ENCODE data around the gene PHLDA1. TPM values are rescaled to one million over a fixed set of nuclear protein-coding genes. Genes with fewer than 3 reads are reported as not detected.

Gene PHLDA1
- polyA plus RNA-seq, 1 of the 3 experiments (the other 2 are of a cell fraction) = 26.2 TPM

- H2AFZ ChIP-seq (ENCODE audit: low read depth) = peak overlapping the region; percentile 75; the same call in 1 of the 2 replicates
- H3F3A ChIP-seq (replicated peaks; ENCODE audit: insufficient read depth) = peaks cover 3% of the 10 kb centered on the region
- peak overlapping the region; percentile 12; the same call in 1 of the 2 replicates for H3K4me2 ChIP-seq
- no peaks in the 10 kb centered on the region for H3K9me3 ChIP-seq
- TF ChIP-seq TCF12 (IDR thresholded peaks at IDR 0.05) = peak; percentile 30
- TF ChIP-seq, protein P1, sequence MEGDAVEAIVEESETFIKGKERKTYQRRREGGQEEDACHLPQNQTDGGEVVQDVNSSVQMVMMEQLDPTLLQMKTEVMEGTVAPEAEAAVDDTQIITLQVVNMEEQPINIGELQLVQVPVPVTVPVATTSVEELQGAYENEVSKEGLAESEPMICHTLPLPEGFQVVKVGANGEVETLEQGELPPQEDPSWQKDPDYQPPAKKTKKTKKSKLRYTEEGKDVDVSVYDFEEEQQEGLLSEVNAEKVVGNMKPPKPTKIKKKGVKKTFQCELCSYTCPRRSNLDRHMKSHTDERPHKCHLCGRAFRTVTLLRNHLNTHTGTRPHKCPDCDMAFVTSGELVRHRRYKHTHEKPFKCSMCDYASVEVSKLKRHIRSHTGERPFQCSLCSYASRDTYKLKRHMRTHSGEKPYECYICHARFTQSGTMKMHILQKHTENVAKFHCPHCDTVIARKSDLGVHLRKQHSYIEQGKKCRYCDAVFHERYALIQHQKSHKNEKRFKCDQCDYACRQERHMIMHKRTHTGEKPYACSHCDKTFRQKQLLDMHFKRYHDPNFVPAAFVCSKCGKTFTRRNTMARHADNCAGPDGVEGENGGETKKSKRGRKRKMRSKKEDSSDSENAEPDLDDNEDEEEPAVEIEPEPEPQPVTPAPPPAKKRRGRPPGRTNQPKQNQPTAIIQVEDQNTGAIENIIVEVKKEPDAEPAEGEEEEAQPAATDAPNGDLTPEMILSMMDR (IDR thresholded peaks at IDR 0.05) = no peak
- H3K9ac ChIP-seq = peak overlapping the region; percentile 8; the same call in 1 of the 2 replicates
- no peaks in the 10 kb centered on the region for H3K36me3 ChIP-seq (replicated peaks in 1 of 2; ENCODE audit: control insufficient read depth in 1 of 2, insufficient read depth in 2 of 2, low read length in 1 of 2)
- H3K9me2 ChIP-seq = no peaks in the 10 kb centered on the region
- peak overlapping the region in 1 of 2 experiments; percentile 85; a peak in 2 of 4 replicates for H3K27ac ChIP-seq (ENCODE audit: low read depth in 2 of 2, low read length in 1 of 2)
- no peak for DNase-seq
- peaks cover 6 to 18% of the 10 kb centered on the region in 2 experiments; a peak in 2 of 4 replicates for H3K4me1 ChIP-seq (ENCODE audit: control insufficient read depth in 1 of 2, insufficient read depth in 2 of 2, low read depth in 1 of 2, low read length in 1 of 2)
- 65% methylated on average over 6 of the region's 6 CpGs for WGBS (ENCODE audit: low lambda C conversion rate)
- H3K79me2 ChIP-seq (ENCODE audit: insufficient read depth) = no peaks in the 10 kb centered on the region
- H4K20me1 ChIP-seq (ENCODE audit: insufficient read depth) = no peaks in the 10 kb centered on the region
- no peak overlapping the region for H3K4me3 ChIP-seq (ENCODE audit: low read depth in 2 of 2, low read length in 1 of 2)
- ChIA-PET POLR2A (no interaction called here), CTCF (interaction anchor here (1.2 to 1.9 kb wide), 2 partner anchors 26 to 451 kb away, joined by 3 to 5 read pairs; no protein-coding TSS in a partner anchor)
- no peaks in the 10 kb centered on the region for H3K27me3 ChIP-seq (ENCODE audit: insufficient read depth)
These were observed 20.7 kb downstream of the PHLDA1 start for GRCh38 chr12:76010732-76011458.

- Histone ChIP-seq H3K27ac (ENCODE audit: low read depth in 2 of 2, low read length in 1 of 2) (no peak overlapping the region), H3K36me3 (replicated peaks in 1 of 2; ENCODE audit: control insufficient read depth in 1 of 2, insufficient read depth in 2 of 2, low read length in 1 of 2) (no peaks in the 10 kb centered on the region), H3K79me2 (ENCODE audit: insufficient read depth) (no peaks in the 10 kb centered on the region), H2AFZ (ENCODE audit: low read depth) (no peak overlapping the region), H4K20me1 (ENCODE audit: insufficient read depth) (no peaks in the 10 kb centered on the region), H3K9me3 (no peaks in the 10 kb centered on the region), H3K4me1 (ENCODE audit: control insufficient read depth in 1 of 2, insufficient read depth in 2 of 2, low read depth in 1 of 2, low read length in 1 of 2) (peaks cover 6 to 13% of the 10 kb centered on the region in 2 experiments; a peak in 3 of 4 replicates), H3K4me2 (no peak overlapping the region), H3K4me3 (ENCODE audit: low read depth in 2 of 2, low read length in 1 of 2) (no peak overlapping the region), H3K27me3 (ENCODE audit: insufficient read depth) (no peaks in the 10 kb centered on the region), H3K9me2 (no peaks in the 10 kb centered on the region), H3F3A (replicated peaks; ENCODE audit: insufficient read depth) (peaks cover 3% of the 10 kb centered on the region), H3K9ac (no peak overlapping the region)
- ChIA-PET CTCF (no interaction called here), POLR2A (no interaction called here)
- WGBS (ENCODE audit: low lambda C conversion rate) = 99% methylated on average over 3 of the region's 3 CpGs
- DNase-seq = no peak
- TF ChIP-seq RXRA (IDR thresholded peaks at IDR 0.05; ENCODE audit: borderline replicate concordance, low read depth) = no peak
- TF ChIP-seq USF1 (IDR thresholded peaks at IDR 0.05; ENCODE audit: borderline replicate concordance, low read depth) = no peak
These were observed 23.1 kb downstream of the PHLDA1 start for GRCh38 chr12:76008428-76008827.

DNA sequence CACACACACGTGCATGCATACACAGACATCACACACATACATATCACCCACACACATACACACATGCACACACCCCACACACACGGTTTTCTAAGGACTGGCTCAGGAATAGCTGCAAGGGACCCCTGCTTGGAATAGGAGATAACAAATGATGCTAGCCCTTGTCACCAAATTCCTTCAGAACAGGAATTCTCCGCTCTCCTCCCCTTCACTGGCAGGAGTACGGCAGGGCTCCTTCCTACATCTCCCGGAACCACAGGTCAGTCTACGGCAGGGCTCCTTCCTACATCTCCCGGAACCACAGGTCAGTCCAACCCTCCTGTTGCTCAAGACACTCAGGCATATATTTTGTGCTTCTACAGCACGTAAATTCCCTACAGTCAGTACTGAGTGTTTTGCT lies 23.9 kb downstream of the PHLDA1 start:
- TF ChIP-seq RAD21 (IDR thresholded peaks at IDR 0.05; ENCODE audit: low read length) (no peak), RFX5 (IDR thresholded peaks at IDR 0.05; ENCODE audit: low read length) (no peak), EZH2phosphoT487 (IDR thresholded peaks at IDR 0.05; ENCODE audit: borderline replicate concordance, low read depth) (no peak), TAF1 (IDR thresholded peaks at IDR 0.05; ENCODE audit: borderline replicate concordance, low read depth, low read length) (no peak), SIN3A (IDR thresholded peaks at IDR 0.05; ENCODE audit: borderline replicate concordance, low read depth, low read length) (no peak), MAX (IDR thresholded peaks at IDR 0.05; ENCODE audit: low read depth) (no peak), TEAD4 (IDR thresholded peaks at IDR 0.05; ENCODE audit: borderline replicate concordance, insufficient read depth) (no peak)
- H3K27ac ChIP-seq (ENCODE audit: low read depth in 2 of 2, low read length in 1 of 2) = no peak overlapping the region
- H3K36me3 ChIP-seq (replicated peaks in 1 of 2; ENCODE audit: control insufficient read depth in 1 of 2, insufficient read depth in 2 of 2, low read length in 1 of 2) = no peaks in the 10 kb centered on the region
- no peaks in the 10 kb centered on the region for H3K27me3 ChIP-seq (ENCODE audit: insufficient read depth)
- H3K79me2 ChIP-seq (ENCODE audit: insufficient read depth) = no peaks in the 10 kb centered on the region
- DNase-seq = no peak
- WGBS (ENCODE audit: low lambda C conversion rate) = 88% methylated on average over 8 of the region's 8 CpGs
- H3K4me1 ChIP-seq (ENCODE audit: control insufficient read depth in 1 of 2, insufficient read depth in 2 of 2, low read depth in 1 of 2, low read length in 1 of 2) = peaks cover 6 to 16% of the 10 kb centered on the region in 2 experiments; a peak in 3 of 4 replicates
- no peaks in the 10 kb centered on the region for H3K9me3 ChIP-seq
- H3K4me2 ChIP-seq = no peak overlapping the region
- ChIA-PET POLR2A (no interaction called here), CTCF (no interaction called here)
- no peaks in the 10 kb centered on the region for H4K20me1 ChIP-seq (ENCODE audit: insufficient read depth)
- no peak overlapping the region for H3K4me3 ChIP-seq (ENCODE audit: low read depth in 2 of 2, low read length in 1 of 2)
- no peak overlapping the region for H3K9ac ChIP-seq
- no peaks in the 10 kb centered on the region for H3K9me2 ChIP-seq
- H3F3A ChIP-seq (replicated peaks; ENCODE audit: insufficient read depth) = peaks cover 9% of the 10 kb centered on the region
- no peak overlapping the region for H2AFZ ChIP-seq (ENCODE audit: low read depth)

Data from SK-N-SH (cell line).